BJ (cell line): ENCODE results near the gene LRRC30. TPM values are rescaled to one million over a fixed set of nuclear protein-coding genes. Genes with fewer than 3 reads are reported as not detected.

Experiments
- CTCF ChIA-PET: fragments of 350-600 bp; formaldehyde crosslinking; extraction: SDS; loops from one replicate; lab custom pipeline; 2021; ENCODE audit warnings: antibody characterized with exemption, inconsistent platforms; lab: Yijun Ruan, JAX
- POLR2A ChIA-PET: fragments of 300-600 bp; sonication (Branson Sonifier 250); formaldehyde crosslinking; extraction: SDS; loops from one replicate; lab custom pipeline; 2021; ENCODE audit warnings: antibody characterized with exemption; lab: Charles Lee
- DNase-seq: peaks from one replicate; pipeline ENCODE4 v3.0.0-alpha.2; 2011; ENCODE audit warnings: low read depth
- H3K27me3 ChIP-seq: 2 replicates; pipeline ENCODE4 v1.6.0; 2011; ENCODE audit warnings: low read length; ENCODE audit not compliant: control insufficient read depth, insufficient read depth
- H3K36me3 ChIP-seq: 2 replicates; pipeline ENCODE4 v1.5.1; 2011; ENCODE audit warnings: low read length; ENCODE audit not compliant: control insufficient read depth, insufficient read depth
- H3K4me3 ChIP-seq: 2 replicates; pipeline ENCODE4 v1.5.1; 2011; ENCODE audit warnings: low read depth, mild to moderate bottlenecking, control low read depth, low read length
- CTCF ChIP-seq: IDR thresholded peaks from 2 replicates; pipeline ENCODE4 v1.5.1; 2011; ENCODE audit warnings: low read depth, mild to moderate bottlenecking, control low read depth, inconsistent platforms, low read length, moderate library complexity; ENCODE audit not compliant: insufficient read depth
- polyA plus RNA-seq: library from polyadenylated mRNA; depleted of rRNA; stranded (reverse); fragments of >200 nt; gene quantifications from 2 replicates; pipeline ENCODE4 v1.2.3, GENCODE V29; 2011

The LRRC30 gene
- polyA plus RNA-seq, 1 experiment, result not detected

GRCh38 chr18:7261199-7261598, 30.3 kb downstream of the LRRC30 start:
- POLR2A ChIA-PET, result no interaction called here
- no peaks in the 10 kb centered on the region; the same call in 1 of the 2 replicates for H3K27me3 ChIP-seq
- DNase-seq, result no peak
- CTCF ChIA-PET, result interaction anchor here (0.6 to 1.4 kb wide), 2 partner anchors 12 to 1339 kb away, joined by 3 to 4 read pairs; no protein-coding TSS in a partner anchor
- H3K36me3 ChIP-seq, result no peaks in the 10 kb centered on the region
- no peak overlapping the region for H3K4me3 ChIP-seq
- TF ChIP-seq CTCF, result no peak

- ChIA-PET CTCF (interaction anchor here (1.3 kb wide), 1 partner anchor 1213 kb away, joined by 4 read pairs; no protein-coding TSS in a partner anchor), POLR2A (no interaction called here)
- no peaks in the 10 kb centered on the region; the same call in 1 of the 2 replicates for H3K27me3 ChIP-seq
- no peaks in the 10 kb centered on the region for H3K36me3 ChIP-seq
- H3K4me3 ChIP-seq, result no peak overlapping the region
- no peak for TF ChIP-seq CTCF
- no peak for DNase-seq
Measured at GRCh38 chr18:7267973-7268372, 37.1 kb downstream of the LRRC30 start.

- ChIA-PET CTCF (interaction anchor here (0.7 kb wide), 1 partner anchor 238 kb away, joined by 3 read pairs; no protein-coding TSS in a partner anchor), POLR2A (no interaction called here)
- H3K36me3 ChIP-seq, result no peaks in the 10 kb centered on the region
- no peaks in the 10 kb centered on the region; the same call in 1 of the 2 replicates for H3K27me3 ChIP-seq
- no peak for TF ChIP-seq CTCF
- no peak for DNase-seq
- no peak overlapping the region for H3K4me3 ChIP-seq
Measured at GRCh38 chr18:7269942-7270341, 39.1 kb downstream of the LRRC30 start.

GRCh38 chr18:7272311-7273049, 41.6 kb downstream of the LRRC30 start:
- ChIA-PET POLR2A (no interaction called here), CTCF (interaction anchor here (0.7 to 2.7 kb wide), 17 partner anchors 9 to 1209 kb away, joined by 3 to 28 read pairs (median 3); partner anchors contain the start of gene PTPRM)
- peak; percentile 53 for TF ChIP-seq CTCF
- no peaks in the 10 kb centered on the region; the same call in 1 of the 2 replicates for H3K27me3 ChIP-seq
- no peak for DNase-seq
- H3K4me3 ChIP-seq, result no peak overlapping the region
- H3K36me3 ChIP-seq, result no peaks in the 10 kb centered on the region

GRCh38 chr18:7273301-7273921, 42.5 kb downstream of the LRRC30 start:
- ChIA-PET POLR2A (interaction anchor here (0.5 kb wide), 1 partner anchor 1358 kb away, joined by 4 read pairs; no protein-coding TSS in a partner anchor), CTCF (interaction anchor here (0.9 to 2.7 kb wide), 10 partner anchors 10 to 1208 kb away, joined by 3 to 28 read pairs (median 7); partner anchors contain the start of gene PTPRM)
- no peak for DNase-seq
- Histone ChIP-seq H3K27me3 (no peaks in the 10 kb centered on the region; the same call in 1 of the 2 replicates), H3K4me3 (no peak overlapping the region), H3K36me3 (no peaks in the 10 kb centered on the region)
- no peak for TF ChIP-seq CTCF
